ENCODE measurements around the gene HOXB4. TPM values are rescaled to one million over a fixed set of nuclear protein-coding genes. Genes with fewer than 3 reads are reported as not detected.

The HOXB4 gene
- total RNA-seq, 1 experiment from 2014 or later: 27.9 TPM

DNA sequence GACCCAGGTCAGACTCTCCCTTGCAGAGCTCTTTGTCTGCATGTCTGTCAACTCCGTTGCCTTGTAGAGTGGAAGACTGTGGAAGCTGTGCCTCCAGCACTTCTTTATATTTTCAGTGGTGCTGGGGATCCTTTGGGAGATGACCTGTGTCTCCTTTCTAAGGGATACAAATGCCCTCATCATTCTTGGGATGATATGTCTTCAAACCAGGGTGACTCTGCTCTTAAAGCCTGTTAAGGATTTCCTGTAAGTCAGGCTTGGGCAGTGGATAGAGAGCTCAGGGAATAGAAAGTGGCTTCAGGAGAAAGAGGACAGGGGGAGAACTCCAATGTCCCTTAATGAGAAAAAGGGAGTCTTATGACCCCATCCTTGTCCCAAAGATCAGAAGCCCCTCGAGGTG lies 10.4 kb upstream of the HOXB4 start:
- ATAC-seq (no peak), DNase-seq (ENCODE audit: low read depth, low spot score) (no peak)
- in situ Hi-C loops (cut with HindIII; ENCODE audit: low pct_unique_long_range_greater_than_20kb, low sequenced_read_pairs) (no loop called here), intact Hi-C loops (cut with micrococcal nuclease; ENCODE audit: unreplicated experiment) (no loop called here)
- POLR2A ChIA-PET: interaction anchor here (0.5 to 2.0 kb wide), 8 partner anchors 10 to 1372 kb away, joined by 3 to 7 read pairs (median 4); partner anchors contain the start of gene HOXB8
- H3K36me3 ChIP-seq (ENCODE audit: control insufficient read depth, insufficient read depth, low read length): no peaks in the 10 kb centered on the region
- H3K27ac ChIP-seq (ENCODE audit: low read length): peak overlapping the region; percentile 99
- H3K4me3 ChIP-seq (ENCODE audit: low read depth in 2 of 2, low read length in 2 of 2): peak overlapping the region; percentile 70 to 99
- no peaks in the 10 kb centered on the region for H3K9me3 ChIP-seq (ENCODE audit: control insufficient read depth, insufficient read depth, low read depth, low read length)
- CTCF ChIA-PET: interaction anchor here (0.6 to 2.0 kb wide), 7 partner anchors 19 to 329 kb away, joined by 3 to 8 read pairs (median 4); partner anchors contain the start of gene HOXB8
- no peak; the same call in 1 of the 2 replicates for TF ChIP-seq POLR2AphosphoS5 (IDR thresholded peaks at IDR 0.05; ENCODE audit: low read depth, low read length)
- TF ChIP-seq, protein P1, sequence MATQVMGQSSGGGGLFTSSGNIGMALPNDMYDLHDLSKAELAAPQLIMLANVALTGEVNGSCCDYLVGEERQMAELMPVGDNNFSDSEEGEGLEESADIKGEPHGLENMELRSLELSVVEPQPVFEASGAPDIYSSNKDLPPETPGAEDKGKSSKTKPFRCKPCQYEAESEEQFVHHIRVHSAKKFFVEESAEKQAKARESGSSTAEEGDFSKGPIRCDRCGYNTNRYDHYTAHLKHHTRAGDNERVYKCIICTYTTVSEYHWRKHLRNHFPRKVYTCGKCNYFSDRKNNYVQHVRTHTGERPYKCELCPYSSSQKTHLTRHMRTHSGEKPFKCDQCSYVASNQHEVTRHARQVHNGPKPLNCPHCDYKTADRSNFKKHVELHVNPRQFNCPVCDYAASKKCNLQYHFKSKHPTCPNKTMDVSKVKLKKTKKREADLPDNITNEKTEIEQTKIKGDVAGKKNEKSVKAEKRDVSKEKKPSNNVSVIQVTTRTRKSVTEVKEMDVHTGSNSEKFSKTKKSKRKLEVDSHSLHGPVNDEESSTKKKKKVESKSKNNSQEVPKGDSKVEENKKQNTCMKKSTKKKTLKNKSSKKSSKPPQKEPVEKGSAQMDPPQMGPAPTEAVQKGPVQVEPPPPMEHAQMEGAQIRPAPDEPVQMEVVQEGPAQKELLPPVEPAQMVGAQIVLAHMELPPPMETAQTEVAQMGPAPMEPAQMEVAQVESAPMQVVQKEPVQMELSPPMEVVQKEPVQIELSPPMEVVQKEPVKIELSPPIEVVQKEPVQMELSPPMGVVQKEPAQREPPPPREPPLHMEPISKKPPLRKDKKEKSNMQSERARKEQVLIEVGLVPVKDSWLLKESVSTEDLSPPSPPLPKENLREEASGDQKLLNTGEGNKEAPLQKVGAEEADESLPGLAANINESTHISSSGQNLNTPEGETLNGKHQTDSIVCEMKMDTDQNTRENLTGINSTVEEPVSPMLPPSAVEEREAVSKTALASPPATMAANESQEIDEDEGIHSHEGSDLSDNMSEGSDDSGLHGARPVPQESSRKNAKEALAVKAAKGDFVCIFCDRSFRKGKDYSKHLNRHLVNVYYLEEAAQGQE (IDR thresholded peaks at IDR 0.05; ENCODE audit: insufficient read depth in 1 of 2, low read depth in 2 of 2, low read length in 1 of 2): no peak
- no peak for TF ChIP-seq TCF7L2 (IDR thresholded peaks at IDR 0.05; ENCODE audit: low read depth, low read length)
- TF ChIP-seq SIN3A (IDR thresholded peaks at IDR 0.05; ENCODE audit: borderline replicate concordance, insufficient read depth, low read depth, low read length): no peak
- TF ChIP-seq, protein P2, sequence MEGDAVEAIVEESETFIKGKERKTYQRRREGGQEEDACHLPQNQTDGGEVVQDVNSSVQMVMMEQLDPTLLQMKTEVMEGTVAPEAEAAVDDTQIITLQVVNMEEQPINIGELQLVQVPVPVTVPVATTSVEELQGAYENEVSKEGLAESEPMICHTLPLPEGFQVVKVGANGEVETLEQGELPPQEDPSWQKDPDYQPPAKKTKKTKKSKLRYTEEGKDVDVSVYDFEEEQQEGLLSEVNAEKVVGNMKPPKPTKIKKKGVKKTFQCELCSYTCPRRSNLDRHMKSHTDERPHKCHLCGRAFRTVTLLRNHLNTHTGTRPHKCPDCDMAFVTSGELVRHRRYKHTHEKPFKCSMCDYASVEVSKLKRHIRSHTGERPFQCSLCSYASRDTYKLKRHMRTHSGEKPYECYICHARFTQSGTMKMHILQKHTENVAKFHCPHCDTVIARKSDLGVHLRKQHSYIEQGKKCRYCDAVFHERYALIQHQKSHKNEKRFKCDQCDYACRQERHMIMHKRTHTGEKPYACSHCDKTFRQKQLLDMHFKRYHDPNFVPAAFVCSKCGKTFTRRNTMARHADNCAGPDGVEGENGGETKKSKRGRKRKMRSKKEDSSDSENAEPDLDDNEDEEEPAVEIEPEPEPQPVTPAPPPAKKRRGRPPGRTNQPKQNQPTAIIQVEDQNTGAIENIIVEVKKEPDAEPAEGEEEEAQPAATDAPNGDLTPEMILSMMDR (IDR thresholded peaks at IDR 0.05): no peak
- no TSS peak for BruUV-seq (replicated peaks)
- H3K4me1 ChIP-seq (ENCODE audit: control insufficient read depth, insufficient read depth, low read length): peaks cover 79% of the 10 kb centered on the region
- H3K27me3 ChIP-seq (ENCODE audit: control insufficient read depth, insufficient read depth, low read length): no peaks in the 10 kb centered on the region

DNA sequence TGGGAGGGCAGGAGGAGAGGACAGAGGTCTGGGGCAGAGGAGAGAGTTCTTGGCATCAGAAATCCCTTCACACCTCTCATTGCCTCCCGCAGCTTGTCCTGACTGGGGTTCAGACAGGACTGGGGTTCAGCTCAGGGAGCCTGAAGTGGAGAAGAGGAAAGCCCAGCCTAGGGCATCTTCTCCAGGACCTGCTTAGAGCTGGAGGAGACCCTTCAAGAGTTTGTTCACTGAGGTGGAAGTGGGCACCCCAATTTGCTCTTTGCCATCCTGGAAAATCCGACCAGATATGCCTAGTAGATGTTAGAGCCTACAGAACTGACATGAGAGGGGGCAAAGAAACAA lies 9.9 kb upstream of the HOXB4 start:
- POLR2A ChIA-PET: interaction anchor here (0.5 to 2.0 kb wide), 6 partner anchors 10 to 44 kb away, joined by 3 to 7 read pairs (median 4); no protein-coding TSS in a partner anchor
- H3K4me1 ChIP-seq (ENCODE audit: control insufficient read depth, insufficient read depth, low read length): peaks cover 79% of the 10 kb centered on the region
- in situ Hi-C loops (cut with HindIII; ENCODE audit: low pct_unique_long_range_greater_than_20kb, low sequenced_read_pairs): no loop called here
- H3K36me3 ChIP-seq (ENCODE audit: control insufficient read depth, insufficient read depth, low read length): no peaks in the 10 kb centered on the region
- no peak for TF ChIP-seq TCF7L2 (IDR thresholded peaks at IDR 0.05; ENCODE audit: low read depth, low read length)
- no peak for TF ChIP-seq SIN3A (IDR thresholded peaks at IDR 0.05; ENCODE audit: borderline replicate concordance, insufficient read depth, low read depth, low read length)
- TF ChIP-seq, protein P2 (IDR thresholded peaks at IDR 0.05): no peak
- TF ChIP-seq POLR2AphosphoS5 (IDR thresholded peaks at IDR 0.05; ENCODE audit: low read depth, low read length): no peak
- TF ChIP-seq, protein P1 (IDR thresholded peaks at IDR 0.05; ENCODE audit: insufficient read depth in 1 of 2, low read depth in 2 of 2, low read length in 1 of 2): no peak
- CTCF ChIA-PET: interaction anchor here (0.6 to 2.0 kb wide), 10 partner anchors 18 to 429 kb away, joined by 3 to 8 read pairs (median 4); partner anchors contain the start of gene HOXB8
- intact Hi-C loops (cut with micrococcal nuclease; ENCODE audit: unreplicated experiment): no loop called here
- H3K4me3 ChIP-seq (ENCODE audit: low read depth in 2 of 2, low read length in 2 of 2): peak overlapping the region; percentile 70 to 99
- no peak for ATAC-seq
- H3K27me3 ChIP-seq (ENCODE audit: control insufficient read depth, insufficient read depth, low read length): no peaks in the 10 kb centered on the region
- DNase-seq (ENCODE audit: low read depth, low spot score): no peak
- no TSS peak for BruUV-seq (replicated peaks)
- no peaks in the 10 kb centered on the region for H3K9me3 ChIP-seq (ENCODE audit: control insufficient read depth, insufficient read depth, low read depth, low read length)
- peak overlapping the region; percentile 99 for H3K27ac ChIP-seq (ENCODE audit: low read length)

All from Panc1 (cell line).